GM10266 (cell line): ENCODE data around the gene SFTPB.
"Not testable (repeated sequence)": the region's sequence is repeated elsewhere in the genome, so short reads cannot be mapped to it uniquely, and the experiment has no call there.

Experiments
- DNase-seq: peaks from one replicate; pipeline ENCODE4 v3.0.0; 2012; ENCODE audit errors: extremely low spot score
- CTCF ChIP-seq: IDR thresholded peaks from 2 replicates; pipeline ENCODE4 v1.5.1; 2012; ENCODE audit warnings: mild to moderate bottlenecking, low read depth; ENCODE audit not compliant: control insufficient read depth, insufficient read depth; ENCODE audit errors: missing control alignments

SFTPB gene

GRCh38 chr2:85673716-85674375, 5.8 kb upstream of the SFTPB start:
- no peak for TF ChIP-seq CTCF
- no peak for DNase-seq

GRCh38 chr2:85672456-85672855, 4.5 kb upstream of the SFTPB start:
- no peak for TF ChIP-seq CTCF

GRCh38 chr2:85670416-85670815, 2.4 kb upstream of the SFTPB start:
- not testable (repeated sequence) for DNase-seq

More at GRCh38 chr2:85672456-85672855, 4.5 kb upstream of the SFTPB start:
- no peak for DNase-seq

- no peak for TF ChIP-seq CTCF
- no peak for DNase-seq
These were observed 1.6 kb upstream of the SFTPB start for GRCh38 chr2:85669549-85669948.

- no peak for TF ChIP-seq CTCF
- DNase-seq: no peak
These were observed 801 bp upstream of the SFTPB start for GRCh38 chr2:85668857-85669142.

GRCh38 chr2:85667561-85668008, 414 bp downstream of the SFTPB start:
- no peak for DNase-seq
- no peak for TF ChIP-seq CTCF

GRCh38 chr2:85666435-85667316, 1.3 kb downstream of the SFTPB start:
- no peak for DNase-seq
- TF ChIP-seq CTCF: no peak
